NCI-H510A (cell line): Measurements from ENCODE around the gene NKD1.
A peak's percentile ranks its signal among the peaks of the same experiment; 100 is the strongest.
"Not testable (repeated sequence)": the region's sequence is repeated elsewhere in the genome, so short reads cannot be mapped to it uniquely, and the experiment has no call there.

Source experiments
- DNase-seq: peaks from one replicate; lab custom pipeline; 2025; lab: John Stamatoyannopoulos, UW

Gene NKD1

GRCh38 chr16:50578137-50578536 is 29.9 kb downstream of the NKD1 start:
- no peak for DNase-seq

DNA sequence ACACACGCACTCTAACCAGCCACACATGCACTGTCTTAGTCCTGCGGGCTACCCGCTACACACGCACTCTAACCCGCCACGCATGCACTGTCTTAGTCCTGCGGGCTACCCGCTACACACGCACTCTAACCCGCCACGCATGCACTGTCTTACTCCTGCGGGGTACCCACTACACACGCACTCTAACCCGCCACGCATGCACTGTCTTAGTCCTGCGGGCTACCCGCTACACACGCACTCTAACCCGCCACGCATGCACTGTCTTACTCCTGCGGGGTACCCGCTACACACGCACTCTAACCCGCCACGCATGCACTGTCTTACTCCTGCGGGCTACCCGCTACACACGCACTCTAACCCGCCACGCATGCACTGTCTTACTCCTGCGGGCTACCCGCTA is 31.2 kb downstream of the NKD1 start:
- not testable (repeated sequence) for DNase-seq

GRCh38 chr16:50580180-50580798 is 32.1 kb downstream of the NKD1 start:
- DNase-seq: no peak

- DNase-seq: no peak
Measured at GRCh38 chr16:50581845-50582244, 33.6 kb downstream of the NKD1 start.

- DNase-seq: no peak
Measured at GRCh38 chr16:50583211-50583610, 35.0 kb downstream of the NKD1 start.

- DNase-seq: no peak
Measured at GRCh38 chr16:50584033-50584722, 36.0 kb downstream of the NKD1 start.

- DNase-seq: no peak
Measured at GRCh38 chr16:50585331-50585776, 37.2 kb downstream of the NKD1 start.

DNA sequence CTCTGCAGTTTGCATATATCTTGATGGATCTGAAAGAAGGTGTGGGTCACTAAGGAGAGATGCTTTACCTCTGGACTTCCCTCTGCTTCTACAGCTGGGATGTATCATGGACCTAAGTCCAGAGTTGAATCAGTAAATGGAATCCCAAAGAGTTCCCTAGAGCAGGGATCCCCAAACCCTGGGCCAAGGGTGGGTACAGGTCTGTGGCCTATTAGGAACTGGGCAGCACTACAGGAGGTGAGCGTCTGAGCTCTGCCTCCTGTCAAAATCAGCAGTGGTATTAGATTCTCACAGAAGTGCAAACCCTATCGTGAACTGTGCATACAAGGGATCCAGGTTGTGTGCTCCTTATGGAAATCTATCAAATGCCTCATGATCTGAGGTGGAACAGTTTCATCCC is 39.3 kb downstream of the NKD1 start:
- DNase-seq: no peak

- no peak for DNase-seq
Measured at GRCh38 chr16:50588276-50588675, 40.1 kb downstream of the NKD1 start.

GRCh38 chr16:50591209-50591608 is 43.0 kb downstream of the NKD1 start:
- DNase-seq: no peak

GRCh38 chr16:50591800-50592771 is 43.9 kb downstream of the NKD1 start:
- DNase-seq: peak; percentile 68

GRCh38 chr16:50592996-50593395 is 44.8 kb downstream of the NKD1 start:
- no peak for DNase-seq

DNA sequence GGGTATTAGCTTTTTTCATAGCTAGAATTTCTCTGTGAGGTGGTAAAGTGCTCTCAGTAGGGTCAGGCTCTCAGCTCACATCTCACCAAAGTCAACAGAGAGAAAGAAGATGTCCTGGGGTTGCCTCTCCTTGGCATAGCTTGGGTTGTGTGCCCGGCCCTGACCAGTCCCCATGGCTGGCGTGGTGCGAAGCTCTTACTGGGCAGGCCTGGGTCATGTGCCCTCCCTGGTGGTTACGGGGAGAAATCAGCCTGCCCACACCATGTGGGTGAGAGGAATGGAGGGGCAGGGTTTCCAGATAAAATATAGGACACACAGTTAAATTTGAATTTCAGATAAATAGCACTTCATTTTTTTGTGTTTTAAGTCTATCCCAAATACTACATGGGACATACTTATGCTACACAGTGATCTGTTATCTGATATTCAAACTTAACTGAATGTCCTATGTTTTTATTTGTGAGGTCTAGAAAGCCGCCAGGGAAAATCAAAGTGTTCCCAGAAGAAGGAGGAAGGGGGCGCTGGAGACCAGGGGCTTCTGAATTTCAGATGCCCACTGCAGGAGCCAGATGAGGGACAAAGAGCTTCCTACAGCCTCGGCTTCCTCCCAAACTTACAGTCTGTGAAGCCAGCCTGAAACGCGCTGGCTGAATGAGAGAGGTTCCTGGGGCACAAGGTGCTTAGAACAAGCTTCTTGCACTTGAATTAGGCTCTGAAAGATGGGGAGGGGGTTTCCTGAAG is 45.4 kb downstream of the NKD1 start:
- no peak for DNase-seq

GRCh38 chr16:50594308-50595260 is 46.4 kb downstream of the NKD1 start:
- no peak for DNase-seq

GRCh38 chr16:50595859-50596258 is 47.7 kb downstream of the NKD1 start:
- DNase-seq: no peak

DNA sequence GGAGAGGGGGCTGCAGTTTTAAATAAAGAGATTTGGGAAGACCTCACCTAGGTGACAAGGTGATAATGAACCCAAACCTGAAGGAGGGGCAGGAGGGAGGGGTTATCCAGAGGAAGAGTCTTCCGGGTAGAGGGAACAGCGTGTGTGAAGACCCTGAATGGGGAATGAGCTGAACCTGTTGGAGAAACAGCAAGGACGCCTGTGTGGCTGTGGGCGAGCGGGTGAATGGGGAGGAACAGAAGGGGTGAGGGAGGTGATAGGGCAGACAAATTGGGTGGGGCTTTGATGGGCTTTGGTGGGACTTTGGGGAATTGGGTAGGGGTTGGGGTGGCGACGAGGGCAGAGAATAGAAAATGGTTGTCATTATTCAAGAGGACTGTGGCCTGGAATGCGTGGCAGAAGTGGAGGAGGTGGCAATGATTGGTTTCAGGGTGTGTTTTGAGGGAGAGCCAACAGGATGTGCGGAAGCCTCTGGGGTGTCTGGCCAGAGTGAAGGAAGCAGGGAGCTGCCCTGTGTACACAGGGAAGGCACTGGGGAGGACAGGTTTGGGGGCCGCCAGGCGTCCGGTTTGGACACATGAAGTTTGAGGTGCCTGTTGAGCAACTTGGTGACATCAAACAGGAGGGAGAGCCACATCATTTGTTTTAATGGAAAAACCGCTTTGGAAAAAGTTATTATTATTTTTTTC is 48.7 kb downstream of the NKD1 start:
- DNase-seq: no peak

- no peak for DNase-seq
Measured at GRCh38 chr16:50597563-50598255, 49.5 kb downstream of the NKD1 start.

- DNase-seq: no peak
Measured at GRCh38 chr16:50598256-50598894, 50.2 kb downstream of the NKD1 start.

- no peak for DNase-seq
Measured at GRCh38 chr16:50598936-50599361, 50.8 kb downstream of the NKD1 start.
